Measurements from ENCODE around the gene POPDC3.

Gene POPDC3

DNA sequence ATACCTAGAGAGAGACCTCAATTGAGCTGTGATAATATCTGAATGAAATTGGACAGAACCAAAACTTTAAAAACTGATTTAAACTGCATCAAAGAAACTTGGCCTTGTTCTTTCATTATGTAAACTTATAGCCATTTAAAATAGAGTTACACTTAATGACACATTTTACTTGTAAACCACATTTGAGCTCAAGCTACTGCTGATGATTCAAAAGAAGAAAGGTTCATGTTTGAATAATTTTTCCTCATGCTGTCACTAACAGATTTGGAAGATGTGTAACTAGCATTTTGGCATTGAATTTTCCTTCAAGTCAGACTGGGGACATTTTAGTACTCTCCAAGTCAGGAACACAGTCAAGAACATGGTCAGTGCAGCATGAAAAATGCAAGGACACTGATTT, 26.9 kb downstream of the POPDC3 start:
- DNase-seq (ENCODE audit: low read depth): no peak

DNA sequence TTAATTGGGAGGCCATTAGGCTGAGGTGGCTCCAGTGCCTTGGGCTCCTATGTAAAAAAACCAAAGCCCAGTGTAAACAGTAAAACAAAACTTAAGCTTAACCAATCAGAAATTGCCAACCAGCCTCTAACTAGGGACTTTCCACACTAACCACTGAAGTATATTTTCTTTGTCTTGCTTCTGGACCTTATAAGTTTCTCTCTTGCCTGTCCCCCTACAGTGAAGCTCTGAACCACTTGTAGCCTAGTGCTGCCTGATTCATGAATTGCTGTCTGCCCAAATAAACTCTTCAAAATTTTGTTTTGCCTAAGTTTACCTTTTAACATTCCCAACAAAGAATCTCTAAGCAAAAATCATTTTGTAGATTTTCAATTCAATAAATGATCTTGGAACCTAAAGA, 28.2 kb downstream of the POPDC3 start:
- no peak for DNase-seq (ENCODE audit: low read depth)

DNA sequence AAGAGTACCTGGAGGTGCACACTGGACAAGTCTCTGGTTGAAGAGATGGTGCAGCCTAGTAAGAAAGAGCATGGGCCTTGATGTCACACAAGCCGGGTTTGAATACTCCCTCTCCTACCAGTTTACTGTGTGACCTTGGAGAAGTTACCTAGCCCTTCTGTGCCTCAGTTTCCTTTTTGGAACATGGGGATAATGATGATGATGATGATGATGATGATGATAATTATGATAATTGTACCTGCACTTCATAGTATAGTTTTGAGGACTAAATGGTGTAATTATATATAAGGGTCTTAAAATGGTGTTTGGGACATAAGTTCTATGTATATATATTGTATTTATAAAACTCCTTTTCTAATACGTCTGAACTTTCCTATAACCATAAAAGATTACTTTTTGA, 41.7 kb downstream of the POPDC3 start:
- no peak for DNase-seq (ENCODE audit: low read depth)

DNA sequence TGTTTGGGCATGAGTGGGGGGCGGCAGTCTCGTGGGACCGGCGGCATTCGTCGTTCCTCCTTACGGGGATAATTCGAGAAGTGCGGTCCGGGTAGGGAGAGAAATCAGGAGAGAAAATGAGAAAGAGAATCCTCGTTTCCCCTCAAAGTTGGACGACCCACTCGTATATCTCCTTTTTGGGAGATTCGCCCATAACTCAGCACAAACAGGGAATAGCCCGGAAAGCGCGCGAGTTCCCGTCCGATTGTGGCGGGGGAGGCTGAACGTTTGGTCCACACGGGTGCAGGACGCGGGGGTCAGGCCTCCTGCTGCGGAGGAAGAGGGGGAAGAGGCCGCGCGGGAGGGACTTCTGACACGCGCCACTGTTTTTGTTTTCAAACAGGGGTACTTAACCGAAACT, 42.4 kb downstream of the POPDC3 start:
- DNase-seq (ENCODE audit: low read depth): peak; percentile 29

DNA sequence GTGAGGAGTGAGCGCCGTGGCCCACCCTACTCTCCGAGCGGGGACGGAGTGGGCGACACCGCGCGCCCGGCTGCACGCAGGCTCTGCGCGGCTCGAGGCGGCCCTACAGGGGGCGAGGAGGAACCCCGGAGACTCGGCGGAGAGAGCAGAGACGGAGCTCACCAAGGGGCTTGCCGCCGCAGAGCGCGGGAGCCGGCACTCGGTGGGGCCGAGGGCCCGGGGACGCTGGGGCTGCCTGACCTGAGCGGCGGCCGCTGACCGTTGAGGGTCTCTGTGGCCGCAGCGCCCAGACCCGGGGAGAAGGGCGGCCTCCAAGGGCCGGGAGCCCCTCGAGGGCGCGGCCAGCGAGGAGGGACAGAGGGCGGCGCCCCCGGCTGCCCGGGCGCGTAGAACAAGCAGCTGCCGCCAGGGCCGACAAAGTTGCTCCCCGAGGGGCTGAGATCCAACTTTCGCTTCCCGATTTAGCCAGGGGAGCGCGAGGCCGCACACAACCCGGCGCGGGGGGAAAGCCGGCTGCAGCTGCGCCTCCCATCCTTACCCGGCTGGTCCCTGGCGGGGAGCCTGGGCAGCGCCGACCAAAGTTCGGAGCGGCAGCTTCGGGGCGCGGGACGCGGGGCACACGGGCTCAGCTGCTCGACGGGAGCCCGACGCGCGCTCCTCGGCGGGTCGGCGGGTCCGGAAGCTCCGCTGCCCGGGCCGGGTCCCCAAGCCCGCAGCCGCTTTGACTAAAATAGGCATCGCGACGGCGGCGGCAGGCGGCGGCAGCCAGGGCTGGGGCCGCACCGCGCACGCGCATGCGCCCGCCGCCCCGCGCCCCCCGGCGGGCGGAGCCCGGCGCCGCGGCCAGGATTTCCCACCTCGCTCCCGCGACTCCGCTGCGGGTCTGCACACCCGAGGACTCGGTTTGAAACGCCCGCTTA, 43.1 kb downstream of the POPDC3 start:
- DNase-seq (ENCODE audit: low read depth): peak; percentile 78

DNA sequence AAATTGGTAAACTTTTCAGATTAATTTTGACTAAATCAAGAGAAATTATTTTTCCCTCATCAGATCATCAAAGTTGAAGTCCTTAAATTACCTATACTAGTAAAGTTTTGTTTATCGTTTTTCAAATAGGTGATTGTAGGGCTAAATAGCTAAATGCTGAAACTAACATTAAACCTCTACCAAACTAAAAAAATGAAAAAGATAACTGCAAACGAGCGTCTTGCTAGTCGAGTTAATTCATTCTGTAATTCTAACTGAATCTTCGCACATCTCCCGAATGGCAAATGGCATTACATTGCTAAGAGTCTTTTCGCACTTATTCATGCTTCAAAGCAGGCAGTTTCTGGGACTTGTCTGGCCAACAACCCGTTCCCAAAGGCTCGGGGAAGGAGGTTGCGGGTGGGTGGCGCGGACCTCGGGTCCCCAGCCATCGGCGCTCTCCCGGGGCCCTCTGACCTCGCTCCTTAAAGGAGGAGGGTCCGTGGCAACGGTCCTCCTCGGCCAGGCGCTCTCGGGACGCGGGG, 43.8 kb downstream of the POPDC3 start:
- DNase-seq (ENCODE audit: low read depth): peak; percentile 39

DNA sequence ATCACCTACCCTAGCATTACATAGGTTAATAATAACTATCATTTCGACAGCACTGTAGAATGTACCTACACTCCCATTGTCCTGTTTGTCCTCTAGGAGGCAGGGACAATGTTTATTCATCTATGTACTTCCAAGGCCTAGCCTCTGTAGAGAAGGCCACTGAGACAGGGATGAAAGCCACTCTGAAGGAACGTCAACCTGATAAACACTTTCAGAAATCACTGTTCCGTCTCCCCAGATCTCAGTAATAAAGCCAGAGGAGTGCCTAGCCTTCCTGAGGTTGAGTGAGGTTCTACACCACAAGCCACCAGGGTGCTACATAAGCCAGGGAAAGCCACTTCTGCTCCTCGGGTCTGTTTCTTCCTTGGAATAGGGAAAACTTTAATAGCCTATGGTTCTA, 44.8 kb downstream of the POPDC3 start:
- peak; percentile 54 for DNase-seq (ENCODE audit: low read depth)

DNA sequence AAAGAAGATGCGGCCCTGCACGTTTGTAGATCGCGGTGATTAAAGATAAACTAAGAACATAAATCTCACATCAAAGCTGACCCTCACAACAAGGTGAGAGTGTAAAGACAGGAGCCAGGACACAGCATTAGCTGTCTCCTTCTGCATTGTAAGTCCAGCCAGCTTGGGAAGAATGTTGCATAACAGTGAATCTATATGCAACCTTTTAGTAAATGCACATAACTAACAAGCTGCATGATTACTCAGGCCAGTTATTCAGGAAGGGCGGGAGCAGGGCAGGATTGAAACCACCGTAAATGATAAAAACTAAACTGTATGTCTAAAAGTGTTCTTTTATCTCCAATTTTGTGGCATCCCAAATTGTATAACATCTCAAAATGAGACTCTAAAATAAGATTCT, 57.1 kb downstream of the POPDC3 start:
- DNase-seq (ENCODE audit: low read depth): no peak

DNA sequence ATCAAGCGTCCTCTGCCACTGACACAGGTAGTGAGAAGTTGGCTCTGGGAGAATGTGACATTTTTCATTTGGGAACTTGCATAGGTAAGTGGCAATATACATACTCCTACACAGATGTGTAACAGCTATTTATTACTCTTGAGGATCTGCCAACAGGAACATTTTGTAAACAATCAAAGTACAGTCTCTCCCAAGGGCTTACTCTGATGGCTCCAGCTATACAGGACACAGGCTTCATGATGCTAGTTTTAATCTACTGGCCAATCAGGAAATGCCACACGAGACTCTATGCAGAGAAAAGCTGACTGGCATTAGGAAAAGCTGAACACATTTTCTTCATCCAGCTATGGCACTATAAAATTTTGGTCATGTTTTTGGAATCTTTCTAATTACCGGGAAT, 57.8 kb downstream of the POPDC3 start:
- DNase-seq (ENCODE audit: low read depth): no peak

DNA sequence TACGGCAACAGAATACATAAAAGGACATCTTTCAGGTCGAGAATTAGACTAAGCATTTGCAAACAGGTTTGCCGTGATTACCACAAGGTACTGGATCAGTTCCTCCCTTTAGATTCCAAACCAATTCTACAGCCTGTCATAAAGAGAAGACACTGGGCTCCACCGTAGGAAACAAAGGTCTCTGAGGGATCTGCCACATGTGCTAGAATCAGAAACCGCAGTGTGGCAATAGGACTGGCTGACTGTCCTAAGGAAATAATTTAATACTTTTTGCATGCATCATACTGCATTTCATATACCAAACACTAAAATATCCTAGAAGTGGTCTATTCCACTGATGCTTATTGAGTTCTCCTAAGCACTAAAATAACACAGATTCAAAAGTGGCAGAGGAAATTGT, 59.2 kb downstream of the POPDC3 start:
- peak; percentile 10 for DNase-seq (ENCODE audit: low read depth)

DNA sequence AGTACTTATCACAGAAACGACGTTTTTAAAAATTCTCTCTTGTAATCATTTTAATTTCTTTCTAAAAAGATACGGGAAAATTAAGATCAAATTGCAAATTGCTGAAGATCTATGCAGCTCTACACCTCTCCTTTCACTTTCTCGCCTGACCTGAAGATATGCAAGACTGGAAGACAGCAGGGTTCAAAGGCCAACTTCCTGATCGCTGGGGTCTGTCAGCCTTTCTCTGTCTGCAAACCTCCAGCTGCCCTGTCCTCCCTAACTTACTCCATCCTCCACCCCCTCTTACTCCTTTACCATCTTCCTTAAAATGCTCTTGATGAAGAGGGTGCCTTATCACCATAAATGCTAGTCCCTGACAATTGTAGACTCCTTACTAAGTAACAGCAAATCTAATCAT, 63.7 kb downstream of the POPDC3 start:
- DNase-seq (ENCODE audit: low read depth): no peak

DNA sequence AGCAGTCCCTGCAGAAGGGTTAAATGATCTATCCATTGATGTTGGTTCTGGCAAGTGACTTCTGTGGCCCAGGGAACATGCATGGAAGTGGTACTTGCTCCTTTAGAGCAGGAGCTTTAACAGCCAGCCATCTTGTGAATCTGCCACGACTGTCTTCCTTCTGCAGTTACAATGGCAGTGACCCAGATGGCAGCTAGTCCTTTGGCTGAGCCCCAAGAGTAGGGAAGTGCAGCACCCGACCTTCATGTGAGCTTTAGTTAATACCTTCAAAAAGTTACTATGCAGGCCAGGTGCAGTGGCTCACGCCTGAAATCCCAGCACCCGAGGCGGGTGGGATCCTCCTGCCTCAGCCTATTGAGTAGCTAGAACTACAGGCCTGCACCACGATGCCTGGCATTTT, 66.4 kb downstream of the POPDC3 start:
- no peak for DNase-seq (ENCODE audit: low read depth)

DNA sequence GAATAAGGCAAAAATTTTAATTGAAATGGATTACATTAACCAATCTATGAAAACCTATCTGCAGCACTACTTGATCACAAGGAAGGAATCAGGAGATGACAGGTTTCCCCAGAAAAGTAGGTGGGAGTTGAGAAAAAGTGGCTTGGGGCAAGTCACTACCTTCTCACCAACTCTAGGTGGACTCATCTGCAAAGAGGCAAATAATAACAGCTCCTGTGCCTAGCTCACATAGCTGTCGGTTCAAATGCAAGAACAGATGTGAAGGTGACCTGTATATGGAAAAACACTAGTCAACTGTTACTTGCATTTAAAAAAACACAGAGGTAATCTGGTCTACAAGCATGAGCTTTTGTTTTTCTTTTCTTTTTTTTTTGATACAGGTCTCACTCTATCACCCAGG, 67.2 kb downstream of the POPDC3 start:
- DNase-seq (ENCODE audit: low read depth): peak; percentile 17

DNA sequence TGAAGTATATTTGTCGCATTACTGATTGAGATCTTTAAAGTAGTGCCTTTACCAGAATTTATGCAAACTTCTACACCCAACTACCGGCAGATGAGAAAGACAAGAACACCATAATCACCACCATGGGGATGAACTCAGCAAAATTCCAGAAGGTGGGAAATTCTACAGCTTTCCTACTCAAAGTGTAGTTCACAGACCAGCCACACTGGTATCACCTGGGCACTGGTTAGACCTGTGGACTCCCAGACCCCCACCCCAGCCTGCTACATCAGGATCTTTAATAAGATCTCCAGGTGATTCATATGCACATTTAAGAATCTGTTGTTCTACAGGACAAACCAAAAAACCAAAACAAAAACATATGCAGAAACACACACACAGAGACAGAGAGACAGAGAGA, 67.9 kb downstream of the POPDC3 start:
- DNase-seq (ENCODE audit: low read depth): no peak

DNA sequence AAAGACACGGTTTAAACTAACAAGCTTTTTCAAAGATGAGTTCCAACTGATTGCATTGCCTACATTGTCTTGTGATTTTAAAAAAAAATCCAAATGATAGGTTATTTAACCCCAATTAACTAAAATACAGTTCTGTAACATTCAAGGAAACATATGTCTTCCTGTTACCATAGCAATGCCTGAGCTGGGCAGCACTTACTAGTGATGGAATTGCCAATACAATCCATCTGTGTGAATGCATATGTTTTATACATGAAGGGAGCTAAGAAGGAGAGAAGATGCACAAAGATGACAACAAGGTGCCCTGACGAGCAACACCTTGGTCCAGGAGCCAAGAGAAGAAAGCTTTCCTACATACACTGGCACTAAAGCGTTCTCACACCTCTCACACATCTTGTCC, 68.7 kb downstream of the POPDC3 start:
- DNase-seq (ENCODE audit: low read depth): no peak

DNA sequence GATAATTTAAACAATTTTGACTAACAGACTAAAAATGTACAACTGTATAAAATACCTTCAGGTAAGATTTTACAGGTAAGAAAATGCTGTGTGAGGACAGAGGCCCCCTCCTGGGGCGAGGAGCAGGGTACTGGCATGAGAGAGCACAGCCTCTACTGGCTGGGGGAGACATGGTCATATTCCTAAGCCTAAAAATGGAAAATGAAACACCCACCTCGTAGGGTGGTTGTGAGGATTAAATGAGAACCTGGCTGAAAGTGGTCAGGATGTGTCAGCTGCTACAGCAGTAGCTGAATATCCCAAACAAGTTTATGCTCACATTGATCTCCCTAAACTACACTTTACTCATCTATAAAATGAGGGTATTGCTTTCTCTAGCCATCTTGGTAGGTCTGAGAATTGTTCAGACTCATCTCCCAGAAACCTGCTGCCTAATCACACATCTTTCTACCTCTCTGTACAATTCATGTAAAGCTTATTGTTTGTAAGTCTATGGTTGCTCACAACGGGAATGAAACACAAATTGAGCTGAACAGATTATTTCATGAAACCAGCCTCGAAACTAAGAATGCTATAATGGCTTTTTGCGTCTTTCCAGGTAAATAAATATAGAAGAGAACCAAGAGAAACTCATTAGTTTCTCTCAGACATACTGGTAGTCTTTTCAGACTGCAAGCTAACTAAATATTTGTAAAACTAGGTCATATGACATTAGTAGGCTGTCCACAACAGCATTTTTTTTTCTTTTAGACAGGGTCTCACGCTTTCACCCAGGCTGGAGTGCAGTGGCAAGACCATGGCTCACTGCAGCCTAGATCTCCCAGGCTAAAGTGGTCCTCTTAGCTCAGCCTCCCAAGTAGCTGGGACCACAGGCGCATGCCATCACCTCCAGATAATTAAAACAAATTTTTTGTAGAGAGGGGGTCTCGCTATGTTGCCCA, 69.6 kb downstream of the POPDC3 start:
- no peak for DNase-seq (ENCODE audit: low read depth)

DNA sequence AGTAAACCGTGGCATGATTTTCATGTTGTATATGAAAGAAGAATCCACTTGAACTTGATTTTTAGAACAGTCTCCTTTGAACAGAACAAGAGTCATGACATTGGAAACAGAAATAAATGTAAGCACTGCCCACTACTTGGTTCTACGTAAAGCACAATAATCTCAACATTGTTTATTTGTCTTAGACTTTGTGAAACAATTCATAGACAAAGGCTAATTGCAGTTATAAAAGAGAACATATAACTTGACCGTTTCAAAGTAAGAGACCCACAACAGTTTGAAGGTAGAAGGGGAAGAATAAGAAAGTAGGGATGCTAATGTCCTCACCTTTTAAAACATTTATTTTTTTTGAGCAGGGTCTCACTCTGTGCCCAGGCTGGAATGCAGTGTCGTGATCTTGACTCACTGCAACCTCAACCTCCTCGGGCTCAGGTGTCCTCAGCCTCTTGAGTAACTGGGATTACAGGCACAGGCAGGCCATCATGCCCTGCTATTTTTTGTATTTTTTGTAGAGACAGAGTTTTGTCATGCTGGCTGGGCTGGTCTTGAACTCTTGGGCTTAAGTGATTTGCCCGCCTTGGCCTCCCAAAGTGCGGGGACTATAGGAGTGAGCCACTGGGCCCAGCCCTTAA, 71.1 kb downstream of the POPDC3 start:
- no peak for DNase-seq (ENCODE audit: low read depth)

Data from ELR (cell line).